Muscle of leg (tissue), 11 donors: ENCODE measurements around the gene BAIAP3. TPM values are rescaled to one million over a fixed set of nuclear protein-coding genes. Genes with fewer than 3 reads are reported as not detected.

ENCODE experiments used
- DNase-seq: peaks from one replicate; pipeline ENCODE4 v3.0.0; 2013
- H3K27ac ChIP-seq: one replicate; pipeline ENCODE4 v1.5.1; 2013; ENCODE audit warnings: mild to moderate bottlenecking, low read length, control low read depth
- H3K27me3 ChIP-seq: one replicate; pipeline ENCODE4 v1.6.1; 2013; ENCODE audit warnings: low read length; ENCODE audit not compliant: control insufficient read depth, insufficient read depth
- H3K36me3 ChIP-seq: one replicate; pipeline ENCODE4 v1.6.1; 2013; ENCODE audit warnings: low read length; ENCODE audit not compliant: control insufficient read depth, insufficient read depth
- H3K4me1 ChIP-seq: one replicate; pipeline ENCODE4 v1.6.1; 2013; ENCODE audit warnings: low read length; ENCODE audit not compliant: control insufficient read depth, insufficient read depth
- H3K4me3 ChIP-seq: one replicate; pipeline ENCODE4 v1.5.1; 2013; ENCODE audit warnings: low read length, control low read depth
- H3K9me3 ChIP-seq: replicated peaks from 2 replicates; pipeline ENCODE4 v1.6.1; 2013; ENCODE audit warnings: low read depth, low read length; ENCODE audit not compliant: control insufficient read depth
- WGBS: methylation state at CpG from one replicate; pipeline ENCODE4 v1.1.5; 2013; ENCODE audit warnings: missing lambda C conversion rate; ENCODE audit not compliant: insufficient coverage; 5-methylcytosine and 5-hydroxymethylcytosine counted together
- polyA plus RNA-seq, 8 donors: library from polyadenylated mRNA; unstranded; fragments of 120-200 nt; gene quantifications; one replicate each; pipeline versions ENCODE4 v1.2.1 to v1.2.3, GENCODE V29; 2013; ENCODE audit warnings: inconsistent platforms in 1 of 8, low replicate concordance in 1 of 8; ENCODE audit not compliant: insufficient read length in 8 of 8, insufficient read depth in 1 of 8
- total RNA-seq: library from RNA; stranded (reverse); fragments of 120-200 nt; gene quantifications from one replicate; pipeline ENCODE4 v1.2.4, GENCODE V29; 2013

Gene BAIAP3
- total and polyA plus RNA-seq, 9 donors = 0.40 to 1.3 (median 0.83) TPM

DNA sequence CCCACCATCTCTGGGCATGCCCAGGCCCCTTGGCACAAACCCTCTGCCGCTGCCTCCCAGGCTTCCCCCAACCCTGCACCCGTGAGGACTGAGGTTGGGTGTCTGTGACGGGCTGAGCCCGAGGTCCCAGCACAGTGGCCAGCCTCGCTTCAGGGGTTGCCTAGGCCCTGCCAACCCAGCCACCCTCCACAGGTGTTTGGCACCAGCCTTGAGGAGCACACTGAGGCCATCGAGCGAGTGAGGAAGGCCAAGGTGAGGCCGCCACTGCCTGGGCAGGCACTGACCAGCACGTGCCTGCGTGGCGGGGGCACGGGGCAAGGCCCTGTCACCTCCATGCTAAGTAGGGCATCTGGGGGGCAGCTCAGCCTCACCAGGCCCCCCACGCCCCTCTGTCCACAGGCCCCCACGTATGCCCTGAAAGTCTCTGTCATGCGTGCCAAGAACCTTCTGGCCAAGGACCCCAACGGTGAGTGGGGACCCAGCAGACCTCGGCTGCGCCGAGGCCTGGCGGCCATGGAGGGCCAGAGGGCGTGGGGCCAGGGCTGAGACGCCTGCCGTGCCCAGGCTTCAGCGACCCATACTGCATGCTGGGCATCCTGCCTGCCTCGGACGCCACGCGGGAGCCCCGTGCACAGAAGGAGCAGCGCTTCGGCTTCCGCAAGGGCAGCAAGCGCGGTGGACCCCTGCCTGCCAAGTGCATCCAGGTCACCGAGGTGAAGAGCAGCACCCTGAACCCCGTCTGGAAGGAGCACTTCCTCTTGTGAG is 7.5 kb downstream of the BAIAP3 start:
- peaks cover 9% of the 10 kb centered on the region for H3K4me1 ChIP-seq
- 85% methylated on average over 35 of the region's 36 CpGs for WGBS
- DNase-seq = no peak
- peaks cover 20% of the 10 kb centered on the region for H3K27me3 ChIP-seq
- no peaks in the 10 kb centered on the region for H3K9me3 ChIP-seq
- H3K27ac ChIP-seq = no peak overlapping the region
- H3K36me3 ChIP-seq = no peaks in the 10 kb centered on the region
- H3K4me3 ChIP-seq = no peak overlapping the region

GRCh38 chr16:1341495-1342420 is 8.3 kb downstream of the BAIAP3 start:
- 85% methylated on average over 37 of the region's 39 CpGs for WGBS
- no peak for DNase-seq
- no peak overlapping the region for H3K4me3 ChIP-seq
- peaks cover 12% of the 10 kb centered on the region for H3K27me3 ChIP-seq
- H3K9me3 ChIP-seq = no peaks in the 10 kb centered on the region
- H3K36me3 ChIP-seq = no peaks in the 10 kb centered on the region
- peaks cover 9% of the 10 kb centered on the region for H3K4me1 ChIP-seq
- H3K27ac ChIP-seq = no peak overlapping the region

DNA sequence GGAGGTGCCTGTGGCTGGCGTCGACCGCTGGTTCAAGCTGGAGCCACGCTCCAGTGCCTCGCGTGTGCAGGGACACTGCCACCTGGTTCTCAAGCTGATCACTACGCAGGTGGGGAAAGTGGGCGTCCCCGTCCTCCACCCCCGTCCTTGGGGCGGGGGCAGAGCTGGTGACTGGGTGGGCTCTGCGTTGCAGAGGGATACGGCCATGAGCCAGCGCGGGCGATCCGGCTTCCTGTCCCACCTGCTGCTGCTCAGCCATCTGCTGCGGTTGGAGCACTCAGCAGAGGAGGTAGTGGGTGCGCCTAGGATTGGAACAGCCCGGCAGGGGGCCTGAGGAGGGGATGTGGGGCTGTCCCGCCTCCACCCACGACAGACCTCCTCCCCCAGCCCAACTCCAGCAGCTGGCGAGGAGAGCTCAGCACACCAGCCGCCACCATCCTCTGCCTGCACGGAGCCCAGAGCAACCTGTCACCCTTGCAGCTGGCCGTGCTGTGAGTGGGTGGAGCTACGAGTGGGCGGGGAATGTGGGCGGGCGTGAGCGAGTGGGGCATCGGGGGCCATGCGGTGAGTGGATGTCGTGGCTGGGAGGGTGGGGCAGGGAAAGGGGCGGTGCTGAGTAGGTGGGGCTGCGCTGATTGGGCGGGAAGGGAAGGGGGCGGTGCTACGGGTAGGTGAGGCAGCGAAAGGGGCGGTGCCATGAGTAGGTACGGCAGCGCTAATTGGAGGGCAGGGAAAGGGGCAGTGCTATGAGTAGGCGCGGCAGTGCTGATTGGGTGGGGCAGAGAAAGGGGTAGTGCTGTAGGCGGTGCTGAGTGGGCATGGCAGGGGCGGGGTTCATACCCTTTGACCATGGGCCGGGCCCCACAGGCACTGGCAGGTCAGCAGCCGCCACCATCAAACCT is 9.3 kb downstream of the BAIAP3 start:
- peak; percentile 70 for DNase-seq
- Histone ChIP-seq H3K27me3 (peaks cover 6% of the 10 kb centered on the region), H3K4me1 (peaks cover 9% of the 10 kb centered on the region), H3K27ac (no peak overlapping the region), H3K36me3 (peaks cover 5% of the 10 kb centered on the region), H3K9me3 (no peaks in the 10 kb centered on the region), H3K4me3 (no peak overlapping the region)
- 7% methylated on average over 35 of the region's 49 CpGs for WGBS

GRCh38 chr16:1343428-1344242 is 10.2 kb downstream of the BAIAP3 start:
- no peak overlapping the region for H3K27ac ChIP-seq
- H3K4me1 ChIP-seq = peaks cover 9% of the 10 kb centered on the region
- WGBS = 58% methylated on average over 44 of the region's 44 CpGs
- peaks cover 14% of the 10 kb centered on the region for H3K36me3 ChIP-seq
- no peaks in the 10 kb centered on the region for H3K9me3 ChIP-seq
- H3K27me3 ChIP-seq = peaks cover 2% of the 10 kb centered on the region
- no peak for DNase-seq
- no peak overlapping the region for H3K4me3 ChIP-seq

DNA sequence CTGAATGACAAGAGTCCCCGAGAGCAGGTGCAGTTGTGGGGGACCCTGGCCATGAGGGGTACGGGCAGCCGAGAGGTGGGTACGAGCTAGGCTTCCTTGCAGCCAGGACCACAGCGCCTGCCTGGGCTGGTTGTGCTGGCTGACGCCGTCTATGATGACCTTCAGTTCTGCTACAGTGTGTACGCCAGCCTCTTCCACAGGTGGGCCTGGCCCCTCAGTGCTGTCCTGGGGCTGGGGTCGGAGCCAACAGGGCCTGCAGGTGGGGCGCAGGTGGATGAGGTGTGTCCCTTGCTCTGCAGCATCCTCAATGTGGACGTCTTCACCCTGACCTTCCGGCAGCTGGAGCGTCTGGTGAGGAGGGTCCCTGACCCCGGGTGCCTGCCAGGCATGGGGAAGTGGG is 11.1 kb downstream of the BAIAP3 start:
- Histone ChIP-seq H3K27me3 (no peaks in the 10 kb centered on the region), H3K27ac (no peak overlapping the region), H3K36me3 (peaks cover 23% of the 10 kb centered on the region), H3K4me1 (peaks cover 9% of the 10 kb centered on the region), H3K4me3 (no peak overlapping the region), H3K9me3 (no peaks in the 10 kb centered on the region)
- 83% methylated on average over 11 of the region's 14 CpGs for WGBS
- no peak for DNase-seq

GRCh38 chr16:1345087-1345486 is 11.6 kb downstream of the BAIAP3 start:
- Histone ChIP-seq H3K4me3 (no peak overlapping the region), H3K36me3 (peaks cover 29% of the 10 kb centered on the region), H3K27ac (no peak overlapping the region), H3K27me3 (no peaks in the 10 kb centered on the region), H3K4me1 (peaks cover 9% of the 10 kb centered on the region), H3K9me3 (no peaks in the 10 kb centered on the region)
- WGBS = 53% methylated on average over 6 of the region's 11 CpGs
- no peak for DNase-seq

DNA sequence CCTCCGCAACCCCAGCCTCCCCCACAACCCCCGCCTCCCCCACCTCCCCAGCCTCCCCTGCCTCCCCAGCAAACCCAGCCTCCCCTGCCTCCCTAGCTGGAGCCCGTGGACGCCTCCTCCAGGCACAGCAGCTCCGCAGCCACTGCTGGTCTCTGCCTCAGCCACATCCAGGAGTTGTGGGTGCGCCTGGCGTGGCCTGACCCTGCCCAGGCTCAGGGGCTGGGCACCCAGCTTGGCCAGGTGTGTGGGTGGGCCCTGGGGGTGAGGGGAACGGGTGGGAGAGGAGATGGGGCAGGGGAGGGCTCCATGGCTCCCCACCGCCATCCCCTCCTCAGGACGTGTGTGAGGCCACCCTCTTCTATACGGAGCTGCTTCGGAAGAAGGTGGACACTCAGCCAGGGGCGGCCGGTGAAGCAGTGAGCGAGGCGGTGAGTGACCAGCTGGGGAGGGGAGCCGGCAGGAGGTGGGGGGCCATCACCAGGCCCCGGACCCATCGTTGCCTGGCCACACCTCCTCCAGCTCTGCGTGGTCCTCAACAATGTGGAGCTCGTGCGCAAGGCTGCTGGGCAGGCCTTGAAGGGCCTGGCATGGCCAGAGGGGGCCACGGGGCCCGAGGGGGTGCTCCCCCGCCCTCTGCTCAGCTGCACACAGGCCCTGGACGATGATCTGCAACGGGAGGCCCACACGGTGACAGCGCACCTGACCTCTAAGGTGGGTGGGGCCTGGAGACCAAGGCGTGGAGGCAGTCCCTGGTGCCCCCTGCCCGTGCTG is 12.4 kb downstream of the BAIAP3 start:
- Histone ChIP-seq H3K9me3 (no peaks in the 10 kb centered on the region), H3K4me1 (peaks cover 17% of the 10 kb centered on the region), H3K4me3 (no peak overlapping the region), H3K27ac (no peak overlapping the region), H3K27me3 (no peaks in the 10 kb centered on the region), H3K36me3 (peaks cover 34% of the 10 kb centered on the region)
- no peak for DNase-seq
- 73% methylated on average over 24 of the region's 31 CpGs for WGBS

DNA sequence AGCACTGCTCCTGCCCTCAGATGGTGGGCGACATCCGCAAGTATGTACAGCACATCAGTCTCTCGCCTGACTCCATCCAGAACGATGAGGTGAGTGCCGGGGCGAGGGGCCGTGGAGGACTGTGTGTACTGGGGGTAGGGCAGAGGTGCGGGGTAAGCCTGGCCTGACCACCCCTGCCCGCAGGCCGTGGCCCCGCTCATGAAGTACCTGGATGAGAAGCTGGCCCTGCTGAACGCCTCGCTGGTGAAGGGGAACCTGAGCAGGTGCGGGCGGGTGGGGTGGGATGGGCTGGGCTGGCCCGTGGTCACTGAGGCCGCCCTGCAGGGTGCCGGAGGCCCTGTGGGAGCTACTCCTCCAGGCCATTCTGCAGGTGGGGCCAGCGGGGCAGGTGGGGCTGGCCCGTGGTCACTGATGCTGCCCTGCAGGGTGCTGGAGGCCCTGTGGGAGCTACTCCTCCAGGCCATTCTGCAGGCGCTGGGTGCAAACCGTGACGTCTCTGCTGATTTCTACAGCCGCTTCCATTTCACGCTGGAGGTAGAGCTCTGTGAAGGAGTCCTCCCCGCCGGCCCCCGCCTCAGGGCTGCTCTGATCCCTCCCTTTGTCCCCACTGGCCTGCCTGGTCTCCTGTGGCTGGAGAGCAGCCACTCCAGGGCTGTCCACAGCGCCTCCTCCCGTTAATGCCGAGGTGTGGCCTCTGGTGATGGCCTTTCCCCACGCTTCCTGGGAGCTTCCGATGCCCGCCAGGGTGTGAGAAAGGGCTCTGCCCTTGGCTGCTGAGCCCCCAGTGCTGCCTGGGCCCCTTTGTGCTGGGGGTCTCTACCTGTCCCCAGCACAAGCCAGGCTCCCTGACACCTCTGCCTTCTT is 13.2 kb downstream of the BAIAP3 start:
- H3K36me3 ChIP-seq = peaks cover 34% of the 10 kb centered on the region

More for the DNA sequence above, 13.2 kb downstream of the BAIAP3 start:
- DNase-seq = no peak
- 72% methylated on average over 29 of the region's 34 CpGs for WGBS
- Histone ChIP-seq H3K4me1 (peaks cover 20% of the 10 kb centered on the region), H3K9me3 (no peaks in the 10 kb centered on the region), H3K4me3 (no peak overlapping the region), H3K27me3 (no peaks in the 10 kb centered on the region), H3K27ac (no peak overlapping the region)
